Activated CD8-positive, alpha-beta T cell treated with anti-CD3 and anti-CD28 coated beads, Interleukin-2, amount 10 ng/mL, durations not matched to agents 7 days and 5 days (primary cell): ENCODE results near the gene TUT4. TPM values are rescaled to one million over a fixed set of nuclear protein-coding genes. Genes with fewer than 3 reads are reported as not detected.

Experiments
- ATAC-seq: fragments of 150-1000 bp; cut with Tn5 transposase; one replicate; pipeline ENCODE4 v1.10.0; 2021; ENCODE audit warnings: moderate library complexity
- CTCF ChIA-PET: fragments of 350-600 bp; sonication (Branson Sonifier 250); formaldehyde crosslinking; loops from one replicate; lab custom pipeline; 2021; ENCODE audit warnings: antibody characterized with exemption; lab: Charles Lee
- POLR2A ChIA-PET: fragments of 350-600 bp; sonication (Branson Sonifier 250); formaldehyde crosslinking; loops from one replicate; lab custom pipeline; 2021; ENCODE audit warnings: antibody characterized with exemption; lab: Charles Lee
- DNase-seq: peaks from one replicate; pipeline ENCODE4 v3.0.0-alpha.2; 2020
- H3K27ac Mint-ChIP-seq: one replicate; pipeline ENCODE4 v1.8.0; 2021; ENCODE audit warnings: mild to moderate bottlenecking, mixed read lengths
- H3K27me3 Mint-ChIP-seq: one replicate; pipeline ENCODE4 v1.8.0; 2021; ENCODE audit warnings: low read depth, mixed read lengths
- H3K36me3 Mint-ChIP-seq: one replicate; pipeline ENCODE4 v1.8.0; 2021; ENCODE audit warnings: low read depth, mixed read lengths
- H3K4me1 Mint-ChIP-seq: one replicate; pipeline ENCODE4 v1.8.0; 2021; ENCODE audit warnings: low read depth, mixed read lengths
- H3K4me3 Mint-ChIP-seq: one replicate; pipeline ENCODE4 v1.8.0; 2021; ENCODE audit warnings: mild to moderate bottlenecking, mixed read lengths
- H3K9me3 Mint-ChIP-seq: one replicate; pipeline ENCODE4 v1.8.0; 2022; ENCODE audit warnings: mixed read lengths; ENCODE audit not compliant: insufficient read depth
- total RNA-seq, 2 experiments: library from RNA; stranded (reverse); gene quantifications; one replicate each; pipeline ENCODE4 v1.2.3, GENCODE V29; 2021

TUT4 gene
- total RNA-seq, 2 experiments from 2014 or later = 58.5 to 65.9 TPM

GRCh38 chr1:52460694-52461093 is 92.2 kb downstream of the TUT4 start:
- Mint-ChIP-seq H3K4me3 (no peak overlapping the region), H3K27me3 (no peaks in the 10 kb centered on the region), H3K9me3 (no peaks in the 10 kb centered on the region), H3K36me3 (peaks cover 18% of the 10 kb centered on the region), H3K4me1 (no peaks in the 10 kb centered on the region), H3K27ac (no peak overlapping the region)
- ChIA-PET CTCF (interaction anchor here (1.1 kb wide), 1 partner anchor 22 kb away, joined by 3 read pairs; no protein-coding TSS in a partner anchor), POLR2A (no interaction called here)
- ATAC-seq = no peak
- DNase-seq = no peak

GRCh38 chr1:52455686-52456085 is 97.2 kb downstream of the TUT4 start:
- ATAC-seq (no peak), DNase-seq (no peak)
- CTCF ChIA-PET = interaction anchor here (1.7 kb wide), 1 partner anchor 17 kb away, joined by 3 read pairs; no protein-coding TSS in a partner anchor
- POLR2A ChIA-PET = no interaction called here
- Mint-ChIP-seq H3K27ac (no peak overlapping the region), H3K27me3 (no peaks in the 10 kb centered on the region), H3K4me1 (no peaks in the 10 kb centered on the region), H3K4me3 (no peak overlapping the region), H3K36me3 (peaks cover 28% of the 10 kb centered on the region), H3K9me3 (no peaks in the 10 kb centered on the region)

GRCh38 chr1:52454779-52455178 is 98.1 kb downstream of the TUT4 start:
- H3K27me3 Mint-ChIP-seq = no peaks in the 10 kb centered on the region
- H3K4me3 Mint-ChIP-seq = no peak overlapping the region
- peaks cover 25% of the 10 kb centered on the region for H3K36me3 Mint-ChIP-seq
- no peaks in the 10 kb centered on the region for H3K9me3 Mint-ChIP-seq
- CTCF ChIA-PET = interaction anchor here (1.0 to 1.7 kb wide), 2 partner anchors 17 to 31 kb away, joined by 3 to 4 read pairs; no protein-coding TSS in a partner anchor
- no peak for DNase-seq
- no peak for ATAC-seq
- H3K27ac Mint-ChIP-seq = no peak overlapping the region
- POLR2A ChIA-PET = no interaction called here
- no peaks in the 10 kb centered on the region for H3K4me1 Mint-ChIP-seq

DNA sequence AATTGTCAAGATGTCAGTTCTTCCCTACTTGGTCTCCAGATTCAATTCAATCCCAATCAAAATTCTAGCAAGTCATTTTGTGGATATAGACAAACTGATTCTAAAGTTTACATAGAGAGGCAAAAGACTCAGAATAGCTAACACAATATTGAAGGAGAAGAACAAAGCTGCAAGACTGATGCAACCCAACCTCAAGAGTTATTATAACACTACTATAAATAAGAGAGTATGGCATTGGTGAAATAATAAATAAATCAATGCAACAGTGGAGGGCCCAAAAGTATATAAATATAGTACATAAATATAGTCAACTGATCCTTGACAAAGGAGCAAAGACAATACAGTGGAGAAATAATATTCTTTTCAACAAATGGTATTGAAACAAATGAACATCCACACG is 98.8 kb downstream of the TUT4 start:
- H3K4me1 Mint-ChIP-seq = no peaks in the 10 kb centered on the region
- H3K4me3 Mint-ChIP-seq = no peak overlapping the region
- H3K36me3 Mint-ChIP-seq = peaks cover 25% of the 10 kb centered on the region
- no peaks in the 10 kb centered on the region for H3K27me3 Mint-ChIP-seq
- DNase-seq (no peak), ATAC-seq (no peak)
- ChIA-PET POLR2A (no interaction called here), CTCF (interaction anchor here (1.6 kb wide), 1 partner anchor 231 kb away, joined by 4 read pairs; no protein-coding TSS in a partner anchor)
- H3K27ac Mint-ChIP-seq = no peak overlapping the region
- H3K9me3 Mint-ChIP-seq = no peaks in the 10 kb centered on the region

GRCh38 chr1:52444463-52444862 is 108.4 kb downstream of the TUT4 start:
- no peaks in the 10 kb centered on the region for H3K9me3 Mint-ChIP-seq
- no peaks in the 10 kb centered on the region for H3K4me1 Mint-ChIP-seq
- H3K4me3 Mint-ChIP-seq = no peak overlapping the region
- DNase-seq = no peak
- ATAC-seq = no peak
- ChIA-PET POLR2A (no interaction called here), CTCF (interaction anchor here (1.1 kb wide), 1 partner anchor 41 kb away, joined by 3 read pairs; no protein-coding TSS in a partner anchor)
- H3K36me3 Mint-ChIP-seq = peaks cover 29% of the 10 kb centered on the region
- H3K27me3 Mint-ChIP-seq = no peaks in the 10 kb centered on the region
- no peak overlapping the region for H3K27ac Mint-ChIP-seq

DNA sequence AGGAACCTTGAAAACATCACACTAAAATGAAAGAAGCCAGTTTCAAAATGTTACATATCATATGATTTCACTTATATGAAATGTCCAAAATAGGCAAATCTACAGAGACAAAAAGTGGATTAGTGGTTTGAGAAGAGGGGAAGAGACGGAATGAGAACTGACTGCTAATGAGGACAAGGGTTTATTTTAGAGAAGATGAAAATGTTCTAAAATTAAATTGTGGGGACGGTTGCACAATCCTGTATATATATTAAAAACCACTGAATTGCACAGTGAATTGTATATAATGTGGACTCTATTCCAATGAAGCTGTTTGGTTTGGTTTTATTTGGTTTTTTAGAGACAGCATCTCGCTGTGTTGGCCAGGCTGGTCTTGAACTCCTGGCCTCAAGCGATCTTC is 112.9 kb downstream of the TUT4 start:
- no peaks in the 10 kb centered on the region for H3K27me3 Mint-ChIP-seq
- ATAC-seq = no peak
- ChIA-PET POLR2A (interaction anchor here (1.0 kb wide), 1 partner anchor 40 kb away, joined by 3 read pairs; no protein-coding TSS in a partner anchor), CTCF (no interaction called here)
- peaks cover 31% of the 10 kb centered on the region for H3K36me3 Mint-ChIP-seq
- no peak for DNase-seq
- no peaks in the 10 kb centered on the region for H3K9me3 Mint-ChIP-seq
- H3K4me3 Mint-ChIP-seq = no peak overlapping the region
- no peaks in the 10 kb centered on the region for H3K4me1 Mint-ChIP-seq
- no peak overlapping the region for H3K27ac Mint-ChIP-seq

DNA sequence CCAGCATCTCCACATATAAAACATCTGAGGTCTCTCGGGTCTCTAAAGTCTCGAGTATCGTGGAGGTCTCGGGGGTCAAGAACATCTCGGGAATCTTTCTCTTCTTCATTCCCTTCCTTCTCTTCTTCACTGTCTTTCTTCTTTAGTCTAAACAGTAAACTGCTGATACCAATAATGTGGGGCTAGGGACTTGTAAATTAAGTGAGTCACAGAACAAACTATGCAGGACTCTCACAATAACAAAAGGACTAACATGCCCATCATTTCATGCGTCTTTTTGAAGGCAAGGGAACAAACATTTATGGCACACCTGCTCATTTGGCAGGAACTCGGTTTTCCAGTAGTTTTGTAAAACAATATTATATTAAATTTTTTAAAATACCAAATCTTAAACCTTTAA is 116.1 kb downstream of the TUT4 start:
- Mint-ChIP-seq H3K9me3 (no peaks in the 10 kb centered on the region), H3K36me3 (peaks cover 30% of the 10 kb centered on the region), H3K4me1 (no peaks in the 10 kb centered on the region), H3K27ac (no peak overlapping the region), H3K27me3 (no peaks in the 10 kb centered on the region), H3K4me3 (no peak overlapping the region)
- ChIA-PET CTCF (no interaction called here), POLR2A (no interaction called here)
- no peak for ATAC-seq
- DNase-seq = no peak

- CTCF ChIA-PET = interaction anchor here (1.2 kb wide), 1 partner anchor 31 kb away, joined by 4 read pairs; the partner anchor contains the start of genes ORC1 and PRPF38A
- DNase-seq = no peak
- ATAC-seq = no peak
- Mint-ChIP-seq H3K4me3 (no peak overlapping the region), H3K4me1 (no peaks in the 10 kb centered on the region), H3K27me3 (no peaks in the 10 kb centered on the region), H3K27ac (no peak overlapping the region), H3K36me3 (peaks cover 36% of the 10 kb centered on the region), H3K9me3 (no peaks in the 10 kb centered on the region)
- POLR2A ChIA-PET = no interaction called here
Observed at GRCh38 chr1:52435650-52436049, 117.2 kb downstream of the TUT4 start.

GRCh38 chr1:52435211-52435610 is 117.7 kb downstream of the TUT4 start:
- no peak overlapping the region for H3K27ac Mint-ChIP-seq
- DNase-seq (no peak), ATAC-seq (no peak)
- no peak overlapping the region for H3K4me3 Mint-ChIP-seq
- no peaks in the 10 kb centered on the region for H3K27me3 Mint-ChIP-seq
- no peaks in the 10 kb centered on the region for H3K9me3 Mint-ChIP-seq
- H3K4me1 Mint-ChIP-seq = no peaks in the 10 kb centered on the region
- ChIA-PET CTCF (interaction anchor here (1.2 kb wide), 1 partner anchor 30 kb away, joined by 4 read pairs; the partner anchor contains the start of genes ORC1 and PRPF38A), POLR2A (no interaction called here)
- peaks cover 37% of the 10 kb centered on the region for H3K36me3 Mint-ChIP-seq

DNA sequence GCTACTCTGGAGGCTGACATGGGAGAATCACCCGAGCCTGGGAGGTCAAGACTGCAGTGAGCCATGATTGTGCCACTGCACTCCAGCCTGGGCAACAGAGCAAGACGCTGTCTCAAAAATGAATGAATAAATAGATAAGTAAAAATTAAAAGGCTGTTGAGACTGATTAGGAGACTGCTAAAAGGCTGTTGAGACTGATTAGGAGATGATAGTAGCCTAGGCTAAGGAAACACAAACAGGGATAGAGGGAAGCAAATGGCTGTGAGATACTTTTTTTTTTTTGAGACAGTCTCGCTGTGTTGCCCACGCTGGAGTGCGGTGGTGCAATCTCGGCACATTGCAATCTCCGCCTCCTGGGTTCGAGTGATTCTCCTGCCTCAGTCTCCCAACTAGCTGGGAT is 120.1 kb downstream of the TUT4 start:
- no peak overlapping the region for H3K4me3 Mint-ChIP-seq
- ChIA-PET POLR2A (no interaction called here), CTCF (interaction anchor here (1.0 kb wide), 1 partner anchor 9 kb away, joined by 3 read pairs; no protein-coding TSS in a partner anchor)
- no peaks in the 10 kb centered on the region for H3K9me3 Mint-ChIP-seq
- no peaks in the 10 kb centered on the region for H3K27me3 Mint-ChIP-seq
- peaks cover 39% of the 10 kb centered on the region for H3K36me3 Mint-ChIP-seq
- no peak for ATAC-seq
- H3K4me1 Mint-ChIP-seq = no peaks in the 10 kb centered on the region
- H3K27ac Mint-ChIP-seq = no peak overlapping the region
- no peak for DNase-seq

DNA sequence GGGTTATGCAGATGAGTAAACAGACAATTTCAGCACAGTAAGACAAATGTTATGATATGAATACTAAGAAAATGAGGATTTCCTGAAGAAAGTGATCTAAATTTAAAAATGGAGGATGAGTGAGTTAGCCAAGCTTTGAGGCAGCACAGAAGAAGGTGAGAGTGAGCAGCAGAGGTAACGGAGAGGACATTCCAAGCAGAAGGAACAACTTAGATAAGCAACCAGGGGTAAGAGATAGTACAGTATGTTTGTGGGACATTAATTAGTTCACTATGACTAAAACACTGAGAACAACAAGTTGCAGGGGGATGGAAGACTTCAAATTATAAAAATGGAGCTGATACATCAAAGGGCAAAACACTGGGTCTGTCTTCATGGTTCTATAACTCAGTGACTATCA is 125.7 kb downstream of the TUT4 start:
- ChIA-PET POLR2A (interaction anchor here (0.8 to 2.0 kb wide), 2 partner anchors 23 to 126 kb away, joined by 3 to 7 read pairs; partner anchors contain the start of genes ORC1 and PRPF38A), CTCF (interaction anchor here (1.1 to 1.2 kb wide), 2 partner anchors 11 to 259 kb away, joined by 3 read pairs; no protein-coding TSS in a partner anchor)
- no peak for DNase-seq
- Mint-ChIP-seq H3K36me3 (peaks cover 49% of the 10 kb centered on the region), H3K27ac (no peak overlapping the region), H3K27me3 (no peaks in the 10 kb centered on the region), H3K4me1 (peaks cover 35% of the 10 kb centered on the region), H3K4me3 (no peak overlapping the region), H3K9me3 (no peaks in the 10 kb centered on the region)
- ATAC-seq = no peak

DNA sequence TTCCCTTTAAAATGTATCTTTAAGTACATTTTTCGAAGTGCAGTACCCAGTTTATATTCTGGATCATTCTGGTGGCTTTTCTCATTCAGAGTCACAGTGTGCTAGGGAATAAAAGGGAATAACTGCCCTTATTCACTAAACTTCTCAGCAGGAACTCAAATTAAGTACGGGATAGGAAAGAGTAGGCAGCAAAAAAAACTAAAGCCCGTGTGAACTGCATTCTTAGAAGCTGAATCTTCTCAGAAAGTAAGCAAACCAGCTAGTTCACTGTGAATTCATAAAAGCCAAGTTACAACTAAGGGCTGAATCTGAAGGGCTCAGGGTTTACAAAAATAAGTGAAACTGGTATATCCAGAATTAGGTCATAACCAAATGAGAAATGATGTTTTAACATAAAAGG is 126.5 kb downstream of the TUT4 start:
- ATAC-seq (no peak), DNase-seq (no peak)
- ChIA-PET CTCF (interaction anchor here (1.1 to 1.2 kb wide), 2 partner anchors 12 to 21 kb away, joined by 3 to 4 read pairs; no protein-coding TSS in a partner anchor), POLR2A (interaction anchor here (0.7 to 2.0 kb wide), 2 partner anchors 22 to 130 kb away, joined by 3 to 7 read pairs; partner anchors contain the start of genes ORC1 and PRPF38A)
- H3K27me3 Mint-ChIP-seq = no peaks in the 10 kb centered on the region
- no peak overlapping the region for H3K27ac Mint-ChIP-seq
- peaks cover 36% of the 10 kb centered on the region for H3K4me1 Mint-ChIP-seq
- no peaks in the 10 kb centered on the region for H3K9me3 Mint-ChIP-seq
- H3K4me3 Mint-ChIP-seq = no peak overlapping the region
- H3K36me3 Mint-ChIP-seq = peaks cover 48% of the 10 kb centered on the region
